GM21447 (cell line): ENCODE data around the gene TSHB.

ENCODE experiments used
- ATAC-seq: cut with Tn5 transposase; IDR thresholded peaks from one replicate; pipeline ENCODE4 v1.9.1; 2021; ENCODE audit not compliant: unreplicated experiment

The TSHB gene

DNA sequence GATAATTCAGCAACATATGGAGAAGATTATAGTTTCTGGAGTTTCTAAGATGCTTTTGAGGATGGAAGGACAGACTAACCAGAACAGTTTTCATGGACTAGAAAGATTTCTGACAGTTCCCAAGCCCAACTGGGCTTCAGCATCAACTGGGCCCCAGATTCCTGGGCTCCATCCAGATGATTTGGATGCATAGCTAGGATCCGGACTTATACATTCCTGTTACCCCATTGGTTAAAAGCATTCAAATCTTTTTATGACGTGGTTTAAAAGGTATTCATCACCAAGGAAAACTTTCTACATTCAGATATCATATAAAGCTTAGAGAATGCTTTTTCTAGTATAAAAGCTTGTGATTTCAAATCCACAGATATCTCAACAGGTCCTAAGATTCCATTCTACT is 29.7 kb downstream of the TSHB start:
- ATAC-seq: no peak

- ATAC-seq: no peak
Observed at GRCh38 chr1:115060501-115060900, 30.9 kb downstream of the TSHB start.

DNA sequence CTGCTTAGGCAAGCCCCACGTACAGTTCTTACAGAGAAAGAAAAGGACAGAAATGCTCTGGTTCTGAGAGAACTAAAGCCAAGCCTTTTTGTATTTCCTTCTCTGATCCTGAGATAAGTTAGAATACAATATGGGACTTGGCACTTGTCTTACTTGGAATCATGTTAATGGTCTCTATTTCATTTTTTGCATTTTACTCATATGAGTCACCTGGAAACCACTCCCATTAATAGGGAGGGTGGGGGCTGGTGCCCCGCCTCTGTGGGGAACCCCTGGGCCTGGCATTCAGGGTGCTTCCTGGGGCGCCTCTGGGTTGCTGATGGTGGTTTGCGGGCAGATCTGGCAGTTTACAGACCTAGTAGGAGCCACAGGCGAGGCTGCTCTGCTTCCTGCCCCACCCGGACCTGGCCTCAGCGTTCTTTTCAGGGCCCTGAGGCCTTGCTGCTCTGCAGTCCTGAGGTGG is 32.9 kb downstream of the TSHB start:
- ATAC-seq: peak; percentile 85

- ATAC-seq: no peak
Observed at GRCh38 chr1:115063228-115063901, 33.7 kb downstream of the TSHB start.

GRCh38 chr1:115064461-115064860 is 34.8 kb downstream of the TSHB start:
- ATAC-seq: no peak

DNA sequence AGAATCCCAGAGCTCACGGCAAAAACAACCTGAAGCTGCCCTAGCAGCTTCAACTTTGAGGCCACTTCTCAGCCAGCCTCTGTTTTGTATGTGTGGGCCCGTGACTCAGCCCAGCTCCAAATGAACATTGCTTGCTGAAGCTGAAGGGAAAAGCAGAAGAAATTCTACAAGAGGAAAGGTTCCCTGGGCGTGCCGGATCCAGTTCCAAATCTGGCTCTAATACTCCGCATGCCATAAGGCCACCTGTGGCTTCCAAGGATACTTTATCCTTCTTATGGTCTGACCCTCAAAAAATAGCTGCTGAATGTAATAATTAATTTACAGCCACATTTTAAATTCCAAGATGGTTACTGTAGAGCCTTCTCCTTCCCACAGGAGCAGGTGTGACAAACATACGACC is 35.4 kb downstream of the TSHB start:
- no peak for ATAC-seq

DNA sequence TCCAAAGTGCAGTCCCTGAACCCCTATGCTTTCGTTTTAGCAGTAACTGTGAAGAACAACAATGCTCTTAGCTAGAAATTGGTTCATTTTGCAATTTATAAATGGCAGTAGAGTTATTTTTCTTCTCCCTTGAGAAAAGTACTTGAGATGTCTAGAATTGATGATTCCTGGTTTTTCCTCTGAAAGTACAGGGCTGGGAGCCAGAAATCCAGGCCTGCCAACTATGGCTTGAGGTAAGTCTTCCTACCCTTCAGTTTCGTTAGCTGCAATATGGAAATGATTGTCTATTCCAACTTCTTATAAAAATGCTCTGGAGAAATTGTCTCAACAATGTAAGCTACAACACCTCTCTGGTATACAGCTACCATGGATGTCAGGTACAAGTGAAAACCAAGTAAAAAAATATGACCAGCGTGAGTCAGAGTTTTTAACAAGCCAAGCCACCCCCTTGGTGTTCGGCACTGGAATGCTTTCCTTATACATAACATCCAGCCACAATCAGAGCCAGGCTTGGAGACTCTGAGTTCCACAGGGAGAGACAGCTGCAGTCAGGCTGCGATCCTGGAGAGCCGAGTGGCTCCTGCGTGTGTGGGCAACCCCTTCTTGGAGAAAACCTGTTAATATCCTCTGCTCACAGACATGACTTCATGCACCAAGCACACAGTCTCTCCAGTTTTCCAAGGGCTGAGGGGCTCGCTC is 37.7 kb downstream of the TSHB start:
- no peak for ATAC-seq

GRCh38 chr1:115068826-115069585 is 39.4 kb downstream of the TSHB start:
- ATAC-seq: no peak

DNA sequence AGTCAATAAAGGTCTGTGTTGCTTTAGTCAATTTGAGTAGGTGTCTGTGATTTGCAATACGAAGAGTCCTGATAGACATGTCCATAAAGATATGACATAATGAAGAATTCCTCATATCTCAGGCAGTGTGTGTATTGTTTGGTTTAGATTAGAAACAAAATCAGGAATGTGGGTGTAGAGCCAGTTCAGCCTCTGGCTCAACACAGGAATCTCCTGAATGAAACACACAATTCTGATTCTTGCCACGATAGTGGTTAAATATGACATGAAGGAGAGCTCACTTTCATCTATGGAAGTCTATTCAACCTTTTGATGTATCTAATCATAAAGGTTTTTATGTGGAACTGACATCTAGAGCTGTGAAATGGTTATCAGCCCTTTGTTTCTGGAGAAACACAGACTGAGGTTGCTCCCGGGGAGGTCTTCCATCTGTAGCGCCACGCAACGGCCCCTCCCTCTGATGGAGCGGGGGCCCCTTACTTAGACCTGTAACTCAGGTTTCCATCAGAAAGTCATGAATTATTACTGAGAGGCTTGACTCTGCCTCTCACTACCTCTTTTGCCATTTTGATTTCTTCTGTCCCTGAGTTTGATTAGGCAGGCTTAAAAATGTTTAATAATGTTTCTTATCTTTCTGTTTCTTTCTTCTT is 40.2 kb downstream of the TSHB start:
- ATAC-seq: no peak

DNA sequence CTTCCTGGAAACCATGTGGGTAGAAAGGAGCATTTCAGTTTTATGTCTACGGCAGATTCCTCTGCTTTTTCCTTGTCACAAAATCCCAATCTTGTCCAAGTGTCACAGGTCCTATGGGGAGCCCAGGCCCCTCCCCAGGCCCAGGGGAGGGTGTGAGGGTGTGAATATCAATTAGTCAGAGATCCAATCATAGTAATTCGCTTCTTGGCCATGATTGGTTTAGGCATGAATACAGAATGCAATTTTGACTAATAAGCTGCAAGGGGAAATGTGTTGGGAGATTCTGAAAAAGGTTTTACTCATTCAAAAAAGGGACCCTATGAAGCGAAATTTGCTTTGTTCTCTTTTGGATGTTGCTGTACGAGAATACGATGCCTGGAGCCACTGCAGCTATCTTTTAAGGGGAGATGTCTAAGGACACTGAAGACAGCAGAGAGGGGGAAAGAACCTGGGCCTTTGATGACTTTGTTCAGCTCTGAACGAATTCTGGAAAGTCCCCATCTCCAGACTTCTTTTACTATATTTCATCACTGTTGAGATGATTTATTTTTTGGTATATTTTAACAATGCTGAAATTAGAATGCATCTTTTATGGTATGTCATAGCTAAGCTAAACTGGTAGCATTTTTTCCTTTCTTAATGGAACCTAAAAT is 41.5 kb downstream of the TSHB start:
- ATAC-seq: no peak

- no peak for ATAC-seq
Observed at GRCh38 chr1:115073298-115074087, 43.9 kb downstream of the TSHB start.

DNA sequence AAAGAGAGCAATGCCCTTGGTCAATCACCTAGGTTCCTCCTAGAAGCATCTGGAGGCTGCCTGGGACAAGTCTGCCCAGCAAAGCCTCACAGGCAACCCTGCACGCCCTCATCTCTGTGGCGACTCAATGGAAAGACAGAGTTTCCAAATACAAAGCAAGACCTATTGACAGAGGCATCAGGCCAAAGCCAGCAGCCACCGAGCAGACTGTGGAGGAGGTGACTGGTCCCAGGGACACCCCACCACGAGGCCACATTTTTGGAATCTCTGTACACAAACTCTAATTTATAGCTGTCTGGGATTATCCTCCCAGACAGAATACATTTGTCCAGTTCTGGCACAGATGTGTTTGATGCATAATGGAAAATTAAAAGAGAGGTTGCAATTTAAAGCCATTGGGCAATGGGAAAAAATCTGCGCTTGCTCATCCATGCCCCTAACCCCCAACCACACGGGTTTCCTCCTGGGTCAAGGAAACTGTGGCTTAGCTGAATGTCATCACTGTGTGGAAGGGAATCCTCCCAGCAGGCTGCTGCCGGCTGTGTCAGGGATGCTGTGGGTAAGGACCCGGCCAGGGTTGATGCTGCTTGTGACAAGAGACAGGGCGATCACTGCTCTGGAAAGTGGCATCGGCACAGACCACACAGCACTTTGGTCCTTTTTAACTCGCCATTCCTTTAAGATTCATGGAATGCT is 45.4 kb downstream of the TSHB start:
- ATAC-seq: no peak

- no peak for ATAC-seq
Observed at GRCh38 chr1:115076384-115076915, 46.8 kb downstream of the TSHB start.

- no peak for ATAC-seq
Observed at GRCh38 chr1:115077286-115077983, 47.8 kb downstream of the TSHB start.

DNA sequence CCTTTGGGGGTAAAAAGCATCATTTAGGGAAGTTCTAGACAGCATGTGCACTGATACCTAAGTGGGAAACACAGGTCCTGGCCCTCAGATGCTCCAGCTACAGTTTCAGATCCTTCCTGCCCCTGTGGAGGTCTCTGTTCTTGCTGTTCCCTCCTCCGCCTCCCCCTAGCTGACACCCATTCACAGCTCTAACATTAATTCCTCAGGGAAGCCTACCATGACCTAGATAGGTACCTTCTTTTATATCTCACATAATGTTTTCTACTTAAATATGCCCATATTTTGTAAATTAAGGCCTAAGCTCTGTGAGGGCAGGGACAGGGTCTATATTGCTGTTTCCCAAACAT is 48.3 kb downstream of the TSHB start:
- ATAC-seq: no peak

DNA sequence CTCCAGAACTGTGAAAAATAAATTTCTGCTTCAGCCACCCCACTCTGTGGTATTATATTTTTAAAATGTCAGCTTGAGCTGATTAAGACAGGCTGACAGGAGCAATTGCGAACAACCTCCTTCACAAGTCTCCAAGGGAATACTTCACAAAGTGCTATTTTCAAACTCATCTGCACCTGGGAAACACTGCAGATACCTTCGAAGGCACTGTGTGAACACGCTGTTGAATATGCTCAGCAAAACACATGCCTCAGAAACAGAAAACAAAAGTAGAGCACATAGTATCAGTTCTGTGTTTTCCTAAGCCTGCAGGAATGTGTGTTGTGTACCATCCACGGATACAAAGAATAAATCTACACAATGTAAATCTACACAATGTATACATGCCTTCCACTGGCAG is 49.1 kb downstream of the TSHB start:
- no peak for ATAC-seq

DNA sequence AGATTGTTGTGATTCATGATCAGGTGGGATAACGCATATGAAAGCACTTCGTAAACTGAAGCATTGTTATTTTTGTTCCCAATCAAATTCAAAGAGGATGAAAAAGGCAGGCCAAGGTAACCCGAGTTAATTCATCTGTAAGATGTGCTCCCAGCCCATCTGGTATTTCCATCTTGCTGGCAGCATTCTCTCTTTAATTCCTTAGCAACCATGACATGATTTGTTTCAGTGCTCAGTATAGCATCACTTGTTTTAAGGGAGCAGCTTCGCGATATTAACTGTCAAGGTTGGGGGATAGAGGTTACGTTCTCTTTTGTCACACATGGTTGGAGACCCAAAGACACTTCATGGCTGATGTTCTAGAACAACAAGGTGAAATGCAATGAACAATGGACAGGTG is 53.3 kb downstream of the TSHB start:
- no peak for ATAC-seq
